Suprapubic skin (tissue), 4 donors: ENCODE measurements around the gene TMOD1. TPM values are rescaled to one million over a fixed set of nuclear protein-coding genes. Genes with fewer than 3 reads are reported as not detected.
"Not testable (repeated sequence)": the region's sequence is repeated elsewhere in the genome, so short reads cannot be mapped to it uniquely, and the experiment has no call there.

Experiments used
- DNase-seq, 2 donors: peaks; one replicate each; pipeline ENCODE4 v3.0.0-alpha.2; 2019; ENCODE audit warnings: low spot score in 2 of 2
- H3K27ac ChIP-seq: fragments of 200-600 bp; sonication (generic); one replicate; pipeline ENCODE4 v1.5.1; 2019
- H3K27me3 ChIP-seq: fragments of 200-600 bp; sonication (generic); one replicate; pipeline ENCODE4 v1.5.1; 2019
- H3K36me3 ChIP-seq: fragments of 200-600 bp; sonication (generic); one replicate; pipeline ENCODE4 v1.5.1; 2019
- H3K4me1 ChIP-seq: fragments of 200-600 bp; sonication (generic); one replicate; pipeline ENCODE4 v1.5.1; 2019
- H3K4me3 ChIP-seq: fragments of 200-600 bp; sonication (generic); one replicate; pipeline ENCODE4 v1.5.1; 2019; ENCODE audit warnings: mild to moderate bottlenecking
- H3K9me3 ChIP-seq: fragments of 200-600 bp; sonication (generic); one replicate; pipeline ENCODE4 v1.5.1; 2019
- EP300 ChIP-seq: sonication (generic); formaldehyde crosslinking; IDR thresholded peaks from one replicate; pipeline ENCODE4 v1.6.1; 2017; ENCODE audit warnings: antibody characterized with exemption
- POLR2A ChIP-seq, 2 donors: fragments of 450-650 bp; IDR thresholded peaks; one replicate each; pipeline ENCODE4 v1.6.1; 2017; ENCODE audit warnings: antibody characterized with exemption in 2 of 2, mild to moderate bottlenecking in 2 of 2, moderate library complexity in 2 of 2
- POLR2AphosphoS5 ChIP-seq, 3 donors: sonication (generic); formaldehyde crosslinking; IDR thresholded peaks; one replicate each; pipeline ENCODE4 v1.6.1; 2017; ENCODE audit warnings: antibody characterized with exemption in 3 of 3
- WGBS: methylation state at CpG from one replicate; pipeline ENCODE4 v1.1.5; 2018; 5-methylcytosine and 5-hydroxymethylcytosine counted together
- total RNA-seq, 4 donors: library from RNA; depleted of rRNA; stranded (reverse); fragments of >200 nt; gene quantifications; one replicate each; pipeline ENCODE4 v1.1.0, GENCODE V29; 2016
- TF ChIP-seq, protein P1 (sequence below), 2 donors: fragments of 200-600 bp in 1 of 2; fragments of 450-650 bp in 1 of 2; sonication (generic) in 1 of 2; IDR thresholded peaks; one replicate each; pipeline ENCODE4 v1.5.1; 2016 to 2019; ENCODE audit warnings: antibody characterized with exemption in 2 of 2, mild to moderate bottlenecking in 1 of 2, moderate library complexity in 1 of 2

Gene TMOD1
- total RNA-seq, 4 donors from 2014 or later: 1.9 to 4.4 (median 4.0) TPM

DNA sequence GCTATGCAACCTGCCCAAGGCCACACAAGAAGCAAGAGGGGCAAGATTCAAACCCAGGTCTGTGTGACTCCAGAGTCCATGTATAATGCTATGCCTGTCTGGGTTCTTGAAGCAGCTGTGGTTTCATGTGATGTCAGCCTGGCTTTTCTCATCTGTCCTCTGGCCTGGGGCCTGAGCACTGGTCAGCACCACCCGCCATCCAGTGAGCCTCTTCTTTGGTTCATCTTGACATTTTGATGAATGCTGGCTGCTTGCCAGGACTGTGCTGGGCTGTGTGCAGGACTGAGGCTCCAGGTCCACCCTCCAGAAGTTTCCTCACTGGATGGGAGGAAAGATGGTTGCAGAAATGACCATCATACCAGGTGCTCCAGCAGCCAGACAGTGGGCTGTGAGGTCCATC lies 70.2 kb downstream of the TMOD1 start:
- H3K27me3 ChIP-seq: no peaks in the 10 kb centered on the region

DNA sequence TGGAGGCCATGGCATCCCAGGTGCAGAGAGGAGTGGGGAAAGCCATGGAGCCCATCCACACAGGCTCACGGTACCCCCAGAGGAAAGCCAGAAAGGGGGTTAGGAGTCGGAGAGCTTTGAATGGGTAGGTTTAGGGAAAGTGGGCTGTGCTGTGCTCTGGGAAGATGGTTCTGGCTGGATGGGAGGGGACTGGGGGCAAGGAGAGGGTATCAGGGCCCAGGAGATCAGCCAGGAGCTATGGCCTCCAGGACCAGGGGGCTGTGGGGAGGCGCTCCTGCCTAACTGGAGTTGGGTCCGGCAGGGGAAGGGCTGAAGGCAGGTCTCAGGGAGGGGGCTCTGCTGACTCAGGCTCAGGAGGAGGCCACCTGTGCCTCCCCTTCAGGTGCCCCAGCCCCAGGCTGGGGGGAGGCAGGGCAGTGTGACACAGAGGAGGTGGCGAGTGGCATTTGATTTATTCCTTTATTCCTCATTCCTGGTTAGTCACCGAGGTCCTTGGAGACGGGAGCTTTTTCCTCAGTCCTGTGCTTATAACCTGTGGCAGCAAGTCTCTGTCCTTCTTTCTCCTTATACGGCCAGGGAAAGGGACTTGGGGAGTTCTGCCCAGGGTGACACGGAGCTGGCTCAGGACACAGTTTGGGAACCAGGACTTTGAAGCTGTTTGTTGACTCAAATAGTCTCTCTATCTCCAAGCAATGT lies 70.9 kb downstream of the TMOD1 start:
- no peaks in the 10 kb centered on the region for H3K9me3 ChIP-seq
- H3K27ac ChIP-seq: no peak overlapping the region
- H3K27me3 ChIP-seq: no peaks in the 10 kb centered on the region
- 71% methylated on average over 9 of the region's 9 CpGs for WGBS
- H3K4me1 ChIP-seq: no peaks in the 10 kb centered on the region
- TF ChIP-seq POLR2A (IDR thresholded peaks at IDR 0.05): no peak
- no peak for TF ChIP-seq POLR2AphosphoS5 (IDR thresholded peaks at IDR 0.05)
- no peak for TF ChIP-seq EP300
- TF ChIP-seq, protein P1, sequence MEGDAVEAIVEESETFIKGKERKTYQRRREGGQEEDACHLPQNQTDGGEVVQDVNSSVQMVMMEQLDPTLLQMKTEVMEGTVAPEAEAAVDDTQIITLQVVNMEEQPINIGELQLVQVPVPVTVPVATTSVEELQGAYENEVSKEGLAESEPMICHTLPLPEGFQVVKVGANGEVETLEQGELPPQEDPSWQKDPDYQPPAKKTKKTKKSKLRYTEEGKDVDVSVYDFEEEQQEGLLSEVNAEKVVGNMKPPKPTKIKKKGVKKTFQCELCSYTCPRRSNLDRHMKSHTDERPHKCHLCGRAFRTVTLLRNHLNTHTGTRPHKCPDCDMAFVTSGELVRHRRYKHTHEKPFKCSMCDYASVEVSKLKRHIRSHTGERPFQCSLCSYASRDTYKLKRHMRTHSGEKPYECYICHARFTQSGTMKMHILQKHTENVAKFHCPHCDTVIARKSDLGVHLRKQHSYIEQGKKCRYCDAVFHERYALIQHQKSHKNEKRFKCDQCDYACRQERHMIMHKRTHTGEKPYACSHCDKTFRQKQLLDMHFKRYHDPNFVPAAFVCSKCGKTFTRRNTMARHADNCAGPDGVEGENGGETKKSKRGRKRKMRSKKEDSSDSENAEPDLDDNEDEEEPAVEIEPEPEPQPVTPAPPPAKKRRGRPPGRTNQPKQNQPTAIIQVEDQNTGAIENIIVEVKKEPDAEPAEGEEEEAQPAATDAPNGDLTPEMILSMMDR (IDR thresholded peaks at IDR 0.05): no peak
- no peaks in the 10 kb centered on the region for H3K36me3 ChIP-seq
- H3K4me3 ChIP-seq: no peak overlapping the region
- DNase-seq: peak in 1 of 2 donors; percentile 62

More for the DNA sequence above, 70.2 kb downstream of the TMOD1 start:
- Histone ChIP-seq H3K36me3 (no peaks in the 10 kb centered on the region), H3K27ac (no peak overlapping the region), H3K9me3 (no peaks in the 10 kb centered on the region), H3K4me1 (no peaks in the 10 kb centered on the region), H3K4me3 (no peak overlapping the region)
- peak in 1 of 2 donors; percentile 76 for DNase-seq
- 88% methylated on average over 1 of the region's 1 CpG for WGBS
- TF ChIP-seq EP300: no peak
- TF ChIP-seq, protein P1 (IDR thresholded peaks at IDR 0.05): no peak
- no peak for TF ChIP-seq POLR2A (IDR thresholded peaks at IDR 0.05)
- no peak for TF ChIP-seq POLR2AphosphoS5 (IDR thresholded peaks at IDR 0.05)

DNA sequence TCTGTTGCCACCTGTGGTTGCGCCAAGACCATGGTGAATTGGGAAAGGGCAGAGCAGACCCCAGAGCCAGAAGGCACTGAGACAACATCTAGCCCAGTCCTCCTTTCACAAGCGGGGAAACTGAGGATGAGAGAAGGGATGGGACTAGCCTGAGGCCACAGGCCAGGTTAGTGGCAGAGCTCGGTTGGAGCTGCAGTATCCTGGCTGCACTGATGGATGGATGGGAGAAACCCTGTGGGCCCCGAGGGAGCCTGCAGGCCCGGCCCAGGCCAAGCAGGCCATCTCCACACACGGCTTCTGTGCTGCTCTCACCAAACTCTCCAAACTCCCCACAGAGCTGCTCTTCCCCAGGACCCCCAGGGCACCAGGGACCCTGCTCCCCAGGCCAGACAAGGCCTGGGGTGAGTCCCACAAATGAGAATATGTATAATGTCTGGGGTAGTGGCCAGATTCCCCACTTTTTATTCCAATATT lies 71.5 kb downstream of the TMOD1 start:
- 96% methylated on average over 3 of the region's 6 CpGs for WGBS
- Histone ChIP-seq H3K4me1 (no peaks in the 10 kb centered on the region), H3K36me3 (no peaks in the 10 kb centered on the region), H3K27ac (no peak overlapping the region), H3K27me3 (no peaks in the 10 kb centered on the region), H3K4me3 (no peak overlapping the region), H3K9me3 (no peaks in the 10 kb centered on the region)
- peak in 1 of 2 donors; percentile 52 for DNase-seq
- no peak for TF ChIP-seq EP300
- no peak for TF ChIP-seq POLR2A (IDR thresholded peaks at IDR 0.05)
- TF ChIP-seq, protein P1 (IDR thresholded peaks at IDR 0.05): no peak
- TF ChIP-seq POLR2AphosphoS5 (IDR thresholded peaks at IDR 0.05): no peak

DNA sequence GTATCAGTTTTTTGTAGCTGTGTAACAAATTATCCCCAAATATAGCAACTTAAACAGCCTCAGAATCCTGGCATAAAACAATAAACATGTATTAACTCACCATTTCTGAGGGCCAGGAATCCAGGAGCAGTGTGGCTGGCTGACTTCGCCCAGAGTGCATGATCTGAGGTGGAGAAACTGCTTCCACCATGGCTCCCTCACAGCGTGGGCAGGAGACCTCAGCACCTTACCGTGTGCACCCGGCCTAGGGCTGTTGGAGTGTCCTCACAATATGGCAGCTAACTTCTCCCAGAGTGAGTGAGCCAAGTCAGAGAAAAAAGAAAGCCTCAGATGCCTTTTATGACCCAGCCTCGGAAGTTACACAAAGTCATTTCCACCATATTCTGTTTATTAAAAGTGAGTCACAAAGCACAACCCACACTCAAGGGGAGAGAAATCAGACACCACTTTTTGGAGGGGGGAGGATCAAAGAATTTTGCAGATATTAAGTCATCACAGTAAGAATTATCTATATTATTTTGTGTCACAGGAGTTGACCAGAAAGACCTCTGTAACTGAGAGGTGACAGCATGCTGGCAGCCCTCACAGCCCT lies 72.1 kb downstream of the TMOD1 start:
- TF ChIP-seq POLR2A (IDR thresholded peaks at IDR 0.05) (no peak), EP300 (no peak), POLR2AphosphoS5 (IDR thresholded peaks at IDR 0.05) (no peak)
- TF ChIP-seq, protein P1 (IDR thresholded peaks at IDR 0.05): no peak

DNA sequence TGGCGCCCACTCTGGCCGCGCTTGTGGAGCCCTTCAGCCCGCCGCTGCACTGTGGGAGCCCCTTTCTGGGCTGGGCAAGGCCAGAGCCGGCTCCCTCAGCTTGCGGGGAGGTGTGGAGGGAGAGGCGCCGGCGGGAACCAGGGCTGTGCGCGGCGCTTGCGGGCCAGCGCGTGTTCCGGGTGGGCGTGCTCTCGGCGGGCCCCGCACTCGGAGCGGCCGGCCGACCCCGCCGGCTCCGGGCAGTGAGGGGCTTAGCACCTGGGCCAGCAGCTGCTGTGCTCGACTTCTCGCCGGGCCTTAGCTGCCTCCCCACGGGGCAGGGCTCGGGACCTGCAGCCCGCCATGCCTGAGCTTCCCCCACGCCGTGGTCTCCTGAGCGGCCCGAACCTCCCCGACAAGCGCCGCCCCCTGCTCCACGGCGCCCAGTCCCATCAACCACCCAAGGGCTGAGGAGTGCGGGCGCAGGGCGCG lies 72.7 kb downstream of the TMOD1 start:
- not testable (repeated sequence) for H3K9me3 ChIP-seq, H3K36me3 ChIP-seq, H3K27ac ChIP-seq, H3K4me1 ChIP-seq, H3K27me3 ChIP-seq, H3K4me3 ChIP-seq
- DNase-seq: peak in 1 of 2 donors; percentile 53
- WGBS: 93% methylated on average over 5 of the region's 47 CpGs

More for the DNA sequence above, 72.1 kb downstream of the TMOD1 start:
- no peaks in the 10 kb centered on the region for H3K27me3 ChIP-seq
- H3K36me3 ChIP-seq: no peaks in the 10 kb centered on the region
- DNase-seq: peak; percentile 32 to 37
- no peak overlapping the region for H3K4me3 ChIP-seq
- no peaks in the 10 kb centered on the region for H3K4me1 ChIP-seq
- no peak overlapping the region for H3K27ac ChIP-seq
- H3K9me3 ChIP-seq: no peaks in the 10 kb centered on the region
- 69% methylated on average over 5 of the region's 5 CpGs for WGBS
